GM23248 (cell line): ENCODE data around the gene PSMG1. TPM values are rescaled to one million over a fixed set of nuclear protein-coding genes. Genes with fewer than 3 reads are reported as not detected.
A peak's percentile ranks its signal among the peaks of the same experiment; 100 is the strongest.

Experiments
- DNase-seq: peaks from one replicate; pipeline ENCODE4 v3.0.0-alpha.2; 2015
- H2AFZ ChIP-seq: fragments of 200-600 bp; sonication (generic); 2 replicates; pipeline ENCODE4 v1.6.1; 2016; ENCODE audit warnings: antibody characterized with exemption
- H3F3A ChIP-seq: fragments of 200-600 bp; sonication (generic); 2 replicates; pipeline ENCODE4 v1.6.1; 2016; ENCODE audit warnings: mild to moderate bottlenecking, antibody characterized with exemption, mixed run types; ENCODE audit not compliant: insufficient read depth
- H3K27ac ChIP-seq: fragments of 200-600 bp; sonication (generic); 2 replicates; pipeline ENCODE4 v1.5.1; 2016; ENCODE audit warnings: mild to moderate bottlenecking
- H3K27me3 ChIP-seq: fragments of 200-600 bp; sonication (generic); replicated peaks from 2 replicates; pipeline ENCODE4 v1.6.1; 2016; ENCODE audit warnings: mild to moderate bottlenecking; ENCODE audit not compliant: insufficient read depth
- H3K36me3 ChIP-seq: fragments of 200-600 bp; sonication (generic); 2 replicates; pipeline ENCODE4 v1.6.1; 2016; ENCODE audit warnings: low read depth, mild to moderate bottlenecking
- H3K4me1 ChIP-seq: fragments of 200-600 bp; sonication (generic); 2 replicates; pipeline ENCODE4 v1.6.1; 2016; ENCODE audit warnings: mild to moderate bottlenecking; ENCODE audit not compliant: insufficient read depth
- H3K4me2 ChIP-seq: fragments of 200-600 bp; sonication (generic); one replicate; pipeline ENCODE4 v1.6.1; 2016; ENCODE audit warnings: mild to moderate bottlenecking; ENCODE audit not compliant: unreplicated experiment
- H3K4me3 ChIP-seq: fragments of 200-600 bp; sonication (generic); 2 replicates; pipeline ENCODE4 v1.5.1; 2016; ENCODE audit warnings: mild to moderate bottlenecking
- H3K79me2 ChIP-seq: fragments of 200-600 bp; sonication (generic); 2 replicates; pipeline ENCODE4 v1.6.1; 2016; ENCODE audit warnings: mild to moderate bottlenecking; ENCODE audit not compliant: insufficient read depth
- H3K9ac ChIP-seq: fragments of 200-600 bp; sonication (generic); 2 replicates; pipeline ENCODE4 v1.6.1; 2016; ENCODE audit warnings: mild to moderate bottlenecking
- H3K9me2 ChIP-seq: fragments of 200-600 bp; sonication (generic); 2 replicates; pipeline ENCODE4 v1.6.1; 2016; ENCODE audit warnings: mixed run types, mild to moderate bottlenecking, moderate library complexity; ENCODE audit not compliant: insufficient read depth
- H3K9me3 ChIP-seq: fragments of 200-600 bp; sonication (generic); one replicate; pipeline ENCODE4 v1.6.1; 2017; ENCODE audit warnings: low read depth
- H4K20me1 ChIP-seq: fragments of 200-600 bp; sonication (generic); 2 replicates; pipeline ENCODE4 v1.6.0; 2016; ENCODE audit not compliant: insufficient read depth
- EZH2 ChIP-seq: fragments of 200-600 bp; sonication (generic); IDR thresholded peaks from 2 replicates; pipeline ENCODE4 v1.6.1; 2018; ENCODE audit warnings: antibody characterized with exemption, mild to moderate bottlenecking; ENCODE audit not compliant: insufficient read depth, poor library complexity, severe bottlenecking
- EZH2phosphoT487 ChIP-seq: fragments of 200-600 bp; sonication (generic); IDR thresholded peaks from 2 replicates; pipeline ENCODE4 v1.6.1; 2018; ENCODE audit warnings: antibody characterized with exemption, moderate library complexity, mild to moderate bottlenecking, low read depth; ENCODE audit not compliant: insufficient read depth
- WGBS, 2 experiments: methylation state at CpG; one replicate each; pipeline ENCODE4 v1.1.6; 2015 to 2017; ENCODE audit warnings: low lambda C conversion rate in 2 of 2, low coverage in 1 of 2; ENCODE audit errors: missing lambda C conversion rate in 2 of 2; 5-methylcytosine and 5-hydroxymethylcytosine counted together
- in situ Hi-C: fragments of 300-500 bp; cut with MboI; formaldehyde crosslinking; loops from 2 replicates; pipeline ENCODE4 v1.15.0; 2020
- polyA plus RNA-seq: library from polyadenylated mRNA; unstranded; fragments of >200 nt; fragmentation: Nextera tagmentation; extraction: Ambion mirVana; gene quantifications from 2 replicates; pipeline ENCODE4 v1.2.1, GENCODE V29; 2016
- total RNA-seq: library from RNA; depleted of rRNA; stranded (reverse); fragments of >200 nt; shearing (Covaris generic); gene quantifications from 2 replicates; pipeline ENCODE4 v1.2.3, GENCODE V29; 2014

The PSMG1 gene
- total and polyA plus RNA-seq, 2 experiments from 2014 or later = 40.7 to 88.0 TPM

DNA sequence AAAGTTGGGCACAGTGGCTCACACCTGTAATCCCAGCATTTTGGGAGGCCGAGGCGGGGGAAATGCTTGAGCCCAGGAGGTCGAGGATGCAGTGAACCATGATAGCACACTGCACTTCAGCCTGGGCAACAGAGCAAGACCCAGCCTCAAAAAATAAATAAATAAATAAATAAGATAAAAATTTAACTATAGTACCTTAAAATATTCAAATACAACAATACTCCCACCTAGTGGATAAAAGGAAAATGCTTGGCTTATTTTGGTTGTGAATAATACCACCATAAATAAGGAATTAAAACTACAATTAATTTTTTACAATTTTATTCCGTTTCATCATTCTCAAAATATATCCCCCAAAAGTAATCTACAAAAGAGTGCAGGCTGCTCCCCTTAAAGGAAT lies 8.1 kb downstream of the PSMG1 start:
- H3K9me2 ChIP-seq = no peaks in the 10 kb centered on the region
- no peaks in the 10 kb centered on the region for H3K27me3 ChIP-seq
- no peak overlapping the region for H2AFZ ChIP-seq
- in situ Hi-C loops = no loop called here
- H3K36me3 ChIP-seq = peaks cover 18% of the 10 kb centered on the region; the same call in 1 of the 2 replicates
- peaks cover 16% of the 10 kb centered on the region for H3K79me2 ChIP-seq
- H3K4me3 ChIP-seq = no peak overlapping the region
- no peak overlapping the region for H3K9ac ChIP-seq
- no peak overlapping the region for H3K4me2 ChIP-seq
- WGBS, 2 experiments = 57% methylated on average over 4 of the region's 4 CpGs
- no peaks in the 10 kb centered on the region; the same call in 1 of the 2 replicates for H3K4me1 ChIP-seq
- no peaks in the 10 kb centered on the region for H4K20me1 ChIP-seq
- H3K27ac ChIP-seq = no peak overlapping the region
- no peak for TF ChIP-seq EZH2
- TF ChIP-seq EZH2phosphoT487 = no peak
- peak; percentile 44 for DNase-seq
- H3K9me3 ChIP-seq = no peaks in the 10 kb centered on the region
- no peaks in the 10 kb centered on the region; the same call in 1 of the 2 replicates for H3F3A ChIP-seq

DNA sequence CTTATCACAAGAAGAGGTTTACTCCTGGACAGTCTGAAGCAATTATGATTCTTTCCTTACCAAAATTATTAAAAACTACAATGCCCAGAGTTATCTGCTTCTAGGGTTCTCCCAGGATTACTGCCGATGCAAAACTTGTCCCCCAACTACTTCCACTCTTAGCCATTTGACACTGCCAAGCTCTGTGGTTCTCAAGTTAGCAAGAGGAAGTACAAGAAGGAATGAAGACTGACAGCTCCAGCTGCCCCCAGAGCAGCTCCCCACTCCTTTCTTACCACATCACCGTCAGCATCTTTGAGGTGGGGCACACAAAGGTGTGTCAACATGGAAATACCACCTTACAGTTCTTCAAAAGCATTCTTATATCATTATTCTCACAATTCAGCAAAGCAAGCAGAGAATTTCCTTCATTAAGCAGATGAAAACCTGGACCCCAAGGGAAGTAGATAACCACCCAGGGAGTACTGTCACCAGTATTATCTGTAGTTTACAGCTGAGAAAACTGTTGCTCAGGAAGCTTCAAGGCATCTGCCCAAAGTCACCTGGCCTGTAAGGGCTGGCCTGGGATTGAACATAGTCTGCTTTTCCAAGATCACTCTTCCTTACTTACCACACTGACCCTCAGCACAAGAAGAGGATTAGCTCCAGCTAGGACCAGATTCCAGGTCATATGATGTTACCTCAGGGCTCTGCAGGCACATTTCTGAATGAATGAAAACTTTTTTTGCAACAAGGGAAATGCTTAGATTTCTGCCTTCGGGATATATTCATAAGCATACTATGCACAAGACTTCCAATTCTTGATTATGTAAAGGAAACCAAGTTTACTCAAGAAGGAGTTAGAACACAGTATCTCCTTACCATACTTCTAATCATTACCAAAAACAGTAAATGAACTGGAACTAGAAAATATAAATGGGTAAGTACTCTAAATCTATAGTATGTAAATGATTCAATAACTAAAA lies 9.3 kb downstream of the PSMG1 start:
- Histone ChIP-seq H3K4me1 (no peaks in the 10 kb centered on the region; the same call in 1 of the 2 replicates), H3K9me2 (no peaks in the 10 kb centered on the region), H3K79me2 (peaks cover 5% of the 10 kb centered on the region), H3K4me3 (no peak overlapping the region), H3K9ac (no peak overlapping the region), H4K20me1 (no peaks in the 10 kb centered on the region), H2AFZ (no peak overlapping the region), H3K9me3 (no peaks in the 10 kb centered on the region), H3K36me3 (peaks cover 19% of the 10 kb centered on the region; the same call in 1 of the 2 replicates), H3K4me2 (no peak overlapping the region), H3F3A (no peaks in the 10 kb centered on the region; the same call in 1 of the 2 replicates), H3K27ac (no peak overlapping the region), H3K27me3 (no peaks in the 10 kb centered on the region)
- 96 to 99% methylated on average over 3 of the region's 3 CpGs for WGBS, 2 experiments
- in situ Hi-C loops = no loop called here
- DNase-seq = no peak
- TF ChIP-seq EZH2 (no peak), EZH2phosphoT487 (no peak)

DNA sequence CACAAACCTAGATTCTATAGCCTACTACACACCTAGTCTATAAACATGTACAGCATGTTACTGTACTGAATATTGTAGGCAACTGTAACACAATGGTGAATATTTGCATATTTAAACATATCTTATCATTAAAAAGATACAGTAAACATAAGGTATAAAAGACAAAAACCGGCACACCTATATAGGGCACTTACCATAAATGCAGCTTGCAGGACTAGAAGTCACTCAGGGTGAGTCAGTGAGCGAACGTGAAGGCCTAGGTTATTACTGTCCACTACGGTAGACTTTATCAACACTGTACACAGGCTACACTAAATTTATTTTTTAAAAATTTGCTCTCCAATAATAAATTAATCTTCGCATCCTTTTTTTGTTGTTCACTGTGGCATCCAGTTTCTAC lies 13.3 kb downstream of the PSMG1 start:
- Histone ChIP-seq H3K4me1 (no peaks in the 10 kb centered on the region), H3K9ac (no peak overlapping the region), H3K27me3 (no peaks in the 10 kb centered on the region), H3K9me3 (no peaks in the 10 kb centered on the region), H3K27ac (no peak overlapping the region), H3K4me3 (no peak overlapping the region), H4K20me1 (no peaks in the 10 kb centered on the region), H3K79me2 (no peaks in the 10 kb centered on the region), H3K36me3 (peaks cover 19% of the 10 kb centered on the region; the same call in 1 of the 2 replicates), H2AFZ (no peak overlapping the region), H3F3A (no peaks in the 10 kb centered on the region), H3K4me2 (no peak overlapping the region), H3K9me2 (no peaks in the 10 kb centered on the region)
- 97 to 99% methylated on average over 5 of the region's 5 CpGs for WGBS, 2 experiments
- in situ Hi-C loops = no loop called here
- DNase-seq = no peak
- TF ChIP-seq EZH2 = no peak
- no peak for TF ChIP-seq EZH2phosphoT487

DNA sequence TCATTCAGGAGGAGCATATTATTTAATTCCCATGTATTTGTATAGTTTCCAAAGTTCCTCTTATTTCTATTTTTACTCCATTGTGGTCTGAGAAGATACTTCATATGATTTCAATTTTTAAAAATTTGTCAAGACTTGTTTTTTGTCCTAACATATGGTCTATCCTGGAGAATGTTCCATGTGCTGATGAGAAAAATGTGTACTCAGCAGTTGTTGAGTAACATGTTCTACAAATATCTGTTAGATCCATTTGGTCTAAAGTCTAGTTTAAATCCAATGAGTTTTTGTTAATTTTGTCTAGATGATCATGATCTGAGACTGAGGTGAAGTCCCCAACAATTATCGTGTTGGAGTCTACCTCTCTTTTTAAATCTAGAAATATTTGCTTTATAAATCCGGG lies 14.5 kb downstream of the PSMG1 start:
- no peak overlapping the region for H3K4me2 ChIP-seq

More for the DNA sequence above, 14.5 kb downstream of the PSMG1 start:
- H3K9me2 ChIP-seq = no peaks in the 10 kb centered on the region
- in situ Hi-C loops = no loop called here
- H3K79me2 ChIP-seq = no peaks in the 10 kb centered on the region
- no peak overlapping the region for H3K27ac ChIP-seq
- DNase-seq = no peak
- no peaks in the 10 kb centered on the region for H3K9me3 ChIP-seq
- H2AFZ ChIP-seq = no peak overlapping the region
- TF ChIP-seq EZH2 (no peak), EZH2phosphoT487 (no peak)
- H3K9ac ChIP-seq = no peak overlapping the region
- peaks cover 10% of the 10 kb centered on the region; the same call in 1 of the 2 replicates for H3K36me3 ChIP-seq
- no peaks in the 10 kb centered on the region for H3K4me1 ChIP-seq
- no peaks in the 10 kb centered on the region for H3K27me3 ChIP-seq
- H3K4me3 ChIP-seq = no peak overlapping the region
- no peaks in the 10 kb centered on the region for H3F3A ChIP-seq
- 12 to 14% methylated on average over 2 of the region's 2 CpGs for WGBS, 2 experiments
- no peaks in the 10 kb centered on the region for H4K20me1 ChIP-seq
